GM19351 (cell line): ENCODE data around the gene HYCC1.
A peak's percentile ranks its signal among the peaks of the same experiment; 100 is the strongest.
"Not testable (repeated sequence)": the region's sequence is repeated elsewhere in the genome, so short reads cannot be mapped to it uniquely, and the experiment has no call there.

Experiments used
- ATAC-seq: cut with Tn5 transposase; IDR thresholded peaks from one replicate; pipeline ENCODE4 v1.9.1; 2021; ENCODE audit warnings: mild to moderate bottlenecking, moderate library complexity; ENCODE audit not compliant: unreplicated experiment

HYCC1 gene

GRCh38 chr7:23013715-23014649 is at the start of gene HYCC1:
HYCC1 (minus strand) TSS chr7:23014130; CDS start chr7:22991111, 23,019 bp downstream.
- ATAC-seq = peak; percentile 91

GRCh38 chr7:23062452-23062851 is 48.5 kb upstream of the HYCC1 start:
- no peak for ATAC-seq

GRCh38 chr7:23061327-23061726 is 47.4 kb upstream of the HYCC1 start:
- ATAC-seq = no peak

GRCh38 chr7:23058408-23059096 is 44.6 kb upstream of the HYCC1 start:
- ATAC-seq = no peak

- peak; percentile 70 for ATAC-seq
Observed at GRCh38 chr7:23055582-23056178, 41.8 kb upstream of the HYCC1 start.

- not testable (repeated sequence) for ATAC-seq
Observed at GRCh38 chr7:23051124-23051485, 37.2 kb upstream of the HYCC1 start.

GRCh38 chr7:23046336-23046735 is 32.4 kb upstream of the HYCC1 start:
- not testable (repeated sequence) for ATAC-seq

- not testable (repeated sequence) for ATAC-seq
Observed at GRCh38 chr7:23045086-23045485, 31.2 kb upstream of the HYCC1 start.

- ATAC-seq = no peak
Observed at GRCh38 chr7:23044581-23044980, 30.7 kb upstream of the HYCC1 start.

GRCh38 chr7:23043441-23043840 is 29.5 kb upstream of the HYCC1 start:
- no peak for ATAC-seq

GRCh38 chr7:23039674-23040073 is 25.7 kb upstream of the HYCC1 start:
- ATAC-seq = not testable (repeated sequence)

GRCh38 chr7:23035542-23036371 is 21.8 kb upstream of the HYCC1 start:
- not testable (repeated sequence) for ATAC-seq

- ATAC-seq = no peak
Observed at GRCh38 chr7:23027261-23027660, 13.3 kb upstream of the HYCC1 start.

- no peak for ATAC-seq
Observed at GRCh38 chr7:23026164-23026563, 12.2 kb upstream of the HYCC1 start.

- no peak for ATAC-seq
Observed at GRCh38 chr7:23024454-23024853, 10.5 kb upstream of the HYCC1 start.

GRCh38 chr7:23022851-23023250 is 8.9 kb upstream of the HYCC1 start:
- ATAC-seq = no peak

- ATAC-seq = no peak
Observed at GRCh38 chr7:23022258-23022769, 8.4 kb upstream of the HYCC1 start.

- ATAC-seq = no peak
Observed at GRCh38 chr7:23021596-23021995, 7.7 kb upstream of the HYCC1 start.

GRCh38 chr7:23020742-23021401 is 6.9 kb upstream of the HYCC1 start:
- ATAC-seq = no peak

- no peak for ATAC-seq
Observed at GRCh38 chr7:23018750-23019149, 4.8 kb upstream of the HYCC1 start.
